GM21723 (cell line): ENCODE results near the gene DNAAF1.

Experiments
- ATAC-seq: cut with Tn5 transposase; IDR thresholded peaks from one replicate; pipeline ENCODE4 v1.9.1; 2021; ENCODE audit warnings: mild to moderate bottlenecking, moderate library complexity; ENCODE audit not compliant: unreplicated experiment

Gene DNAAF1

DNA sequence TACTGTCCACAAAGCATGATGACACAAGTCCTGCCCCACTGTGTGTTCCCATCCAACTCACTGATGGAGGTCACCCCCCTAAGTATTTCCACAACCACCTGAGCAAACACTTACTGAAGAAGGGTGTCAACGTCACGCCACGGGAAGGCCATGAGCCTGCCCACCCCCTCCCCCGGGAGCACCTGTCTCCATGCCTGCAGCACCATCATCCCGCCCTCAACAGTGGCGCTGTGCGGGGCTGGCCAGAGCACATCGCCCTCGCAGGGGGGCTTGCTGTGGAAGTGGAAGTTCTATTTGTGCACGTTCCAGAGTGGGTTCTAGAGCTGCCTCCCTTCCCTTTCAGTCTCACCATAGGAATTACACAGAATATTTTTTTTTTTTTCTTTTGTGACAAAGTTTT is 24.1 kb upstream of the DNAAF1 start:
- no peak for ATAC-seq

DNA sequence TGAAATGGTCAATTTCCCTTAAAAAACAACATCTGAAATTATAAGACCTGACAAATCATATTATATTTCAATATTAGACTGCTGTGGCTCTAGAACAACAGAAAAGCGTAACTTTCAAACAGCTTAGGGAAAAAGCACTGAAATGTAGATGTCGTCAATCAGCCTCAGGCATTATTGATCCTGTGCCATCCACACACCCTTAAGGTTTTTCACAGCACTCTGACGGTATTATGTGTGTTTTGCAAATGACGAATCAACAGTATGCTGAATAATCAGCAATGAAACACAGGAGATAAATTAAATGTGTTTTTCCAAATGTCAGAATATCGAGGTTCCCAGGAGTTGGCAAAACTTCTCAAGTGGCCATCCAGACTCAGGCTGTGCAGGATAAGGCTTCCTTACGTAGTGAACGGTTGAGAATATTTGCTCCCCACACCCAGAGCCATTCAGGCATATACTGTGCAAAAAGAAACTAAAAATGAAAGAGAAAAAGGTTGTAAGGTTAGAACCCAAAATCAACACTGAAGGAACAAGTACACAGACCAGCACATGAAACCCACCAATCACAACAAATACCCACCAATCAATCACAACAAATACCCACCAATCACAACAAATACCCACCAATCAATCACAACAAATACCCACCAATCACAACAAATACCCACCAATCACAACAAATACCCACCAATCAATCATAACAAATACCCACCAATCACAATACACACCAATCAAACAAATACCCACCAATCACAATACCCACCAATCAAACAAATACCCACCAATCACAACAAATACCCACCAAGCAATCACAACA is 20.6 kb upstream of the DNAAF1 start:
- no peak for ATAC-seq

DNA sequence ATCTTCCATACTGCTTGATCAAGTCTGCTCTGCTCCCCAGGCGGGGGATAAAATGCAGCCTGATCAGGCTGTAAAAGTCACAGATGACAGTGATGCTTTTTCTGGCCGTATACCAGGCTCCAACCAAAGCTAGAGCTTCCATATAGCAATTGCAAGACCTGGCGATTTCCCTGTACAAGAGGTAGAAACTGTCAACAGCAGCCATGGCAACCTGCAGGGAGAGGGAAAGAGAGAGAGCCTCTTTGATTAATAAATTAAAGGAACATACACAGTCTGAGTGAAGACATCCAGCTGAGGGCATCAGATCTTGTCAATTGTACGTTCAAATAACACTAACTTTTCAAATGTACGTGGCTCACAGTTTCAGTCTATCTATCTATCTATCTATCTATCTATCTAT is 14.0 kb upstream of the DNAAF1 start:
- ATAC-seq = no peak

DNA sequence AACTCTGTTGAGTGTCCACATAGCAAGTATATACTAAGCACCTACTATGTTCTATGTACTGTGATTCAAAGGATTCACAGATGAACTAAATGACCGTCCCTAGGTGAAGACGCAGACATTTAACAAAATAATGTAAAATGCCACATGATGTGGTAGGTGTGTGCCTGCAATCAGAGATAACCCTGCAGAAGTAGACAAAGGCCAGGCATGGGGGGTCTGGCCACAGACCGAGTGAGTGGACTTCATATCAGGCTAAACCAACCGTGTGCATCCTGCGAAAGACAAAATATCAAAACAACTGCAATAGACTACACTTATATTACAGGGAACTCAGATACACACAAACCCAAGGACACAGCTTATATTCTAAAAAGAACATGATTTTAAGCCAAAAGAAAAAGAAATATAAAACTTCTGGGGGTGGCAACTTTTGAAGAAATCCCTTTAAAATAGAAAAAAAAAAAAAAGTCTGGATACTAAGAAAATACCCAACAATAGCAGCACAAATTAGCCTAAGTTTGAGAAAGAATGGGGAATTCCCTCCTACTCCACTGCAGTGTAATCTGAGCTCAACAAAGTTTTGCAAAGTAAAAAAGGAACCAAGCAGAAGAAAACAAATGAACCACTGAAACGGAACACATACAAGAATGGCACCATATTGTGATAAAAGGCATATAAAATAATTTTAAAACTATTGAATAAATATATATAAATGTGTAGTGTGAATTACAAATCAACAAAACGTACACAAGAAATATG is 12.4 kb upstream of the DNAAF1 start:
- no peak for ATAC-seq

DNA sequence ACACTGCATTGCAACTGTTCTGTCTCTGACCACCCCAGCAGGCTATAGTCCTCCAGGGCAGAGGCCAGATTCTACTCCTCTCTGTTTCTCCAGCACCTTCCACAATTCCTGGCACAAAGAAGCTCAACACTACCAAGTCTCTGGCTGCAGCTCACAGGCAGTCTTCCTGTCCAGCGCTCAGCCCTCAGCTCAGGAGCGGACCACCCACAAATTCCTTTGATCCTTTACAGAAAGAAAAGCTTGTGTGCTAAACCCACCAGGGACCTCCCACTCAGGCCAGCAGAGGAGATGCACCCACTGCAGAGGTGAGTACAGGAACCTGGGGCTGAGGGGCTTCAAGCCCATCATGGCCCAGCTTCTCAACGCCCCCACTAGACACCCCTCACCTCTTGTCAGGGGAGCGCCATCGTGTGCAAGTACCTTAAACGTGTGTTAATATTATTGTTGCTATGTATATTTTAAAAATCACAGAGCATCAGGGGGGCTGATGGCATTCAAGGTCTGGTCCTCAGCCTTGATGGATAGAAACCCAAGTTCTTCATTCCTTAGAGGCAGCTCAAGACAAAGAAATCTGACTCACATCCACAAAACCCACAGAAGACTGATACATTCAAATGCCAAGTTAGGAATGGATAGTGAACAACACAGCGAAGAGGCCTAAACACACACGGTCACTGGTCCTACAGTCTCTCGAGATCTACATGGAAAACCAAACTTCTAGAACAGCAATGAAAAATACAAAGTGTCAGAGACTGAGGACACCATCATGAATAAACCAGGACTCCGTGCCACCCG is 8.6 kb upstream of the DNAAF1 start:
- ATAC-seq = no peak

DNA sequence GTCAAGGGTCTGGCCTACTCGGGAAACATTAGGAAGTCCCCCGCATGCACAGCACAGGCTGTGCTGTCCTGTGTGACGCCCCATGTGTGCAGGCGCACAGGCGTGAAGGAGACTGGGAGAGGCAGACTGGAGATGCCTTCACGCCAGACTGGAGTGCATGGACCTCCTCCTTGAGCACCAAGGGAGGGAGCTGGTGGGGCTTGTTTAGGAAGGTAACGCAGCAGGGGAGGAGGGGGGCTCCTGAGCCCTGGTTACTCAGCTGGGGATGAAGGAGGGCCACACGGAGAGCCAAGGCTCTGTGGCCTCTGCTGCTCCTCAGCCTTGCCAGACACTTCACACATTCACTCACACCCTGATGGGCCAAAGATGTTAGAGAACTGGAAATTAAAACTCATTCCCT is 7.8 kb upstream of the DNAAF1 start:
- no peak for ATAC-seq

DNA sequence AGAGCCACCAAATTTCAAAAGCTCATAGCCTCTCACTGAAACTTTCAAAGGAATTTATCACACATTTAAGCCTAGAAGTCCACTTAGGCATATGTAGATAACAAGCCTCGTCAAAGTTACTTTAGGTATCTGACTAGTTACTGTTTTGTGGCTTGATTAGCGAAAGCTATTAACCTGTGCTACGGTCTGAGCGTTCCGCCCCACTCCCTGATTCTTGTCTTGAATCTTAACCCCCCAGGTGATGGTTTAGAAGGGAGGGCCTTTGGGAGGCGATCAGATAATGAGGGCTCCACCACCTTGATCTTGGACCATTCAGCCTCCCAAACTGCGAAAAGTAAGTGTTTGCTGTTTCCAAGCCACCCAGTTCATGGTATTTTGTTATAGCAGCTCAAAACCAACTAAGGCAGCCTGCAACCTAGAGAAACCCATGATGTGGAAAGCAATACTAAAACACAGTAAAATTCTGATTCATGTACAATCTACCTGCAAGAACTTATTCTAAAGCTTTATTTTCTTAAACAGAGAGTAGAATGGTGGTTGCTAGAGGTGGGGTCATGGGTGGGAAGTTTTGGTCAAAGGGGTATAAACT is 7.2 kb upstream of the DNAAF1 start:
- ATAC-seq = no peak

DNA sequence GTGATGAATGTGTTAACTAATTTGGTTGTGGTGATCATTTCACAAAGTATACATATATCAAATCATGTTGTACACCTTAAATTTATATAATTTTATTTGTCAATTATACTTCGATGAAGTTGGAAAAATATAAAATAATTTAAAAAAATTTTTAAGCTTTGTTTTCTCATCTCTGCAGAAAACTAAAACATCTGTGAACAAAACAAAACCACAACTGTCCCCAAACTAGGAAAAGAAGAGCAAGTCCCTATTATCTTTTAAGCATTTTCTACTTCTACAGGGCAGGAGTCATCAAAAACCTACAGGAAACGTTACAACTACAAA is 6.6 kb upstream of the DNAAF1 start:
- ATAC-seq = no peak

DNA sequence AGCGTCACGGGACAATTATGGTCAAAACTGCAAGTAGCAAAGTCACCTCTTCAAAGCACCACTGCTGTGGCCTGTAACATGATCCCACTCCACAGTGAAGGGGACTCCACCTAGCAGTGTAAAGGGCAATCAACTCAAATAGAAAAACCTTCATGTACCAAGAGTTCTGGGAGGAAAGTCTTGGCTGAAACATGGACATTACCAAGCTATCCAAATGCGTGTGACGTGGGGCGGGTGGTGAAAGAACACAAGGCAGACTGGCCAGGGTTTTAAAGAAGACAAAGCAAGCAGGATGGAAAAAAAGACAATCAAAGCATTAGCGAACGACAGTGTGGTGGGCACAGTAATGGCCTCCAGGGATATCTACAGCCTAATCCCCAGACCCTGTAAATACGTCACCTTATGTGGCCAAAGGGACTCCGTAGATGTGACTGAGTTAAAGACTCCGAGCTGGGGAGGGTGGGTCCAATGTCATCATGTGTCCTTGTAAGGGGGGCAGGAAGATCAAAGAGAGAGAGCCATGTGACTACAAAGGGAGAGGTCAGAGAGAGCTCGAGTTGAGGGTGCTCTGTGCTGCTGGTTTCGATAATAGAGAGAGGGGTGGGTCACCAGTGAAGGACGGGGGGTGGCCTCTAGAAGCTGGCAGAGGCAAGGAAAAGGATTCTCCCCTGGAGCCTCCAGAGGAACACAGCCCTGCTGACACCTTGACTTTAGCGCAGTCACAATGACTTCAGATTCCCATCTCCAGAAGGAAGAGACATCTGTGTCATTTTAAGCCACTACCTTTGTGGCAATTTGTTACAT is 6.1 kb upstream of the DNAAF1 start:
- ATAC-seq = peak; percentile 75

DNA sequence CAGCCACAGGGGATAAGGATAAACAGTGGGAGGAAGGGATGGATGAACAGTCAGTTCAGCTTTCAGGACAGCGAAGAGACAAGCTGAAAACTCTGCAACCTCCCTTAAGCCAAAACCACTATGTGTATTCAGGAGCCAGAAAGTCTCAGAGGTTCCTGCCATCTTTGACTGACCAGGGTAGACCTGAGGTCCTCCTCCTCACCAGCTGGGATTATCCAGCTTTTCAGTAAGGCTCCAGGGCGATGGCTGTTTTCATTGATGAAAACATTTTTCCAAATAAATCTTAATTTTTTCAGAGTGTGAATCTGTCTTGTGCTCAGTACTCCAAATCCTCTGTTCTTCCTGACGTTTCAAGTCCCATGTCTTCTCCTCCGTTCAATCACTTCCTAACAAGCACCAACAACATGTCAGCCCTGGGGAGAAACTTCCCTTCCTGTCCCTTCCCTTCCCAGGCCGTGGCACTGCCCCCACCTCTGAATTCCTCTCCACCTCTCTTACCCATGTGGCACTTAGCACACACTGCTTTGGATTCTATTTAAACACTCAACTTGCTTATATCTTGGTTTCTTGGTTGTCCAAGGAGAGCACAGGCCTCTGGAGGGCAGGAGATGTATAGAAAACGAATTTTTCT is 5.4 kb upstream of the DNAAF1 start:
- ATAC-seq = no peak

DNA sequence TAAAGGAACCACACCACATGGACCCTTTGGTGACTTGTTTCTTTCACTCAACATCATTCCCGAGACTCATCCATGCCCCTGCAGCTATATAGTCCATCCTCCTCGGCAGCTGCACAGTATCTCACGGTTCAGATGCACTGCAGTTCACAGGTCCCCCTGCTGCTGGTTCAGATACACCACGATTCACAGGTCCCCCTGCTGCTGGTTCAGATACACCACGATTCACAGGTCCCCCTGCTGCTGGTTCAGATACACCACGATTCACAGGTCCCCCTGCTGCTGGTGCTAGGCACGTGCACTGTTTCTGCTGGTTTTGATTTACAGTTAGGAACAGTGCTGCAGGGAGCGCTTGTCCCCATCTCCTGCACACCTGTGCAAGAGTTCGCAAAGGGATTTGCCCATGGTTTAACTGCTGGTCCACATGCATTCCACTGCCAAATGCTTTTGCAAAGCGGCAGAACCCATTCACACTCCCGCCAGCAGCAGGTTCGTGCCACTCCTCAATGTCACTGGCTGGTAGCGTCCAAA is 3.9 kb upstream of the DNAAF1 start:
- ATAC-seq = no peak

DNA sequence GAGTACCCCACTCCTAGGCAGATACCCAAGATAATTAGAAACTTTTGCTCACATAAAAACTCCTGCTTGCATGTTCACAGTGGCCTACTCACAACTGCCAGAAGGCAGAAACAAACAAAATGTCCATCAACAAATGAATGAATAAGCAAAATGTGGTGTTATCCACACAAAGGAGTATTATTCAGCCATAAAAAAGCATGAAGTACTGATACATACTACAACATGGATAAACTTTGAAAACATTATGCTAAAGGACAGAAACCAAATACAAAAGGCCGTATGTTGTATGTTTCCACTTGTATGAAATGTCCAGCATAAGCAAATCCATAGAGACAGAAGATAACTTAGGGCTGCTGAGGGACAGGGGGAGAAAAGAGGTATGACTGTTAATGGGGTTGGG is 2.0 kb upstream of the DNAAF1 start:
- ATAC-seq = no peak

DNA sequence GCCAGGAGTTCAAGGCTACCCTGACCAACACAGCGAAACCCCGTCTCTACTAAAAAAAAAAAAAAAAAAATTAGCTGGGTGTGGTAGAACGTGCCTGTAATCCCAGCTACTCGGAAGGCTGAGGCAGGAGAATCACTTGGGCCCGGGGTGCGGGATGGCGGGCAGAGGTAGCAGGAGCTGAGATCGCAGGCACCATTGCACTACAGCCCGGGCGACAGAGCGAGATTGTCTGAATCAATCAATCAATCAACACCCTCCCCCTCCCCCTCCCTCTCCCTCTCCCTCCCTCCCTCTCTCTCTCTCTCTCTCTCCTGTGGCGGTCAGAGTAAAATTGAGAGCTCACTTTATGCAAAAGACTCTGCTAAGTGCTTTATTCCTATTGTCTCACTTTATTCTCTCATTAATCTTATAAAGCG is 1.3 kb upstream of the DNAAF1 start:
- no peak for ATAC-seq

DNA sequence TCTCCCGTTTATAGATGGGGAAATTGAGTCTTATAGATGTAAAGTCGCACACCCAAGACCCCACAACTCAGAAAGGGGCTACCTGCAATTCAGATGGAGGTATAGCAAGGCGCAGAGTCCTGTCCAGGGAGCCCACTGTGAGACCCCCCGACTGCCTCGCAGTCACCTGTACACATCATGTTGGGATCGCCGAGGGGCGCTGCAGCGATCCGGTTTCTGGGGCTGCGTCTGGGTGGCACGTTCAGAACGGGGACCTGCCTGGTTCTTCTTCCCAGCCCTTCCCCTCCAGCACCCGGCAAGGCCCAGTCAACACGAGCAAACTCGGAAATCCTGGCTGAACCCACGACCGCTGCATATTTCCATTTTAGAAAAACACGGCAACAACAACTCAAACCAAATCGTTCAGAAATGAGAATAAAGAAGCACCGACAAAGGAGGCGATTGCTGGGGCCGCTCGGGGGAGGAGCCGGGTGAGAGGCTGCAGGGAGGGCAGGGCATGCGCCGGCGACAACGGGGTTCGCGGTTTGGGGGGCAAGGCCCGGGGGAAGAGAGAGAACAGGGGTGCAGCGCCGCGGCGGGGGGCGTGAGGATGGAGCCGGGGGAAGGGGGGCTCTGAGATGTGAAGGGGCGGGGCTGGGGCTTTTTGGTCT is 774 bp upstream of the DNAAF1 start:
- no peak for ATAC-seq

DNA sequence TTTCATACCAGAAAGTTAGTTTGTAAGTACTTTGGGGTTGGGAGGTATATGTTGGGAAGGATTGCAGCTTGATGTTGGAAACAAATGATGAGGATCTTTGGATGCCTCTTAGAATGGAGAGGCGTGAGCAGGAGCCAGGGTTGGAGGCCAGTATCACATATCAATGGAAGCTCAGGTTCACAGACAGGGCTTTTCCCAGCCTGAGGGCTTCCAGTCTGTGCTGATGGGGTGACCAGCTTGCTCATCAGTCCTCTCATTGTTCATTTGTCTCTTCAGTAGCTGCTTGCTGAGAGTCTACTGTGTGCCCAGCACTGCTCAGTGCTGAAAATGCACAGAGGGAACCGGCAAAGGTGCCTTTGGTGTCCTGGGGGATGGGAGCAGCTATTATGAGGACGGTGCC is 5.8 kb downstream of the DNAAF1 start:
- no peak for ATAC-seq

DNA sequence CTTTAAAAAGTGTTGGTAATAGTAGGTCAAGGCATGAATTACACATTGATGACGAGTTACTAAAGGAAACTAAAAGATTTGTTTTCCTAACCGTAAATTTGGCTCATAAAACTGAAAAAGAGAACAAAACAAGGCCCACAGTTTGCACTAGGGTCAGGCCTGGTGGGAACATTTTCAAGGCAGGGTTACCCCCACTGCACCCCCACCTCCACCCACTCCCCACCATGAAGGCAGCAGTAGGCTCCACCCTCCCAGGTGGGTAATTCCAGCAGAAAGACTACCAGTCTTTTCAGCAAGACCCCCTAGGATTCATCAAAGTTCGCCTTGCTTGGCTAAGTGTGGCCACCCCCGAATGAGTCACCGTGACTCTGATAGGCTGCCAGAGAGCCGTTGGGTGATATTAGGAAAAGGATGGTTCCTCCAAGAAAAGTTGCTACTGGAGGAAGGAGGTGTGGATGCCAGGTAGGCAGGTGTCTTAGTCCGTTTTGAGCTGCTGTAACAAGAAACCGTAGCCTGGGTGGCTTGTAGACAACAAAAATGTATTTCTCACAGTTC is 8.6 kb downstream of the DNAAF1 start:
- no peak for ATAC-seq

DNA sequence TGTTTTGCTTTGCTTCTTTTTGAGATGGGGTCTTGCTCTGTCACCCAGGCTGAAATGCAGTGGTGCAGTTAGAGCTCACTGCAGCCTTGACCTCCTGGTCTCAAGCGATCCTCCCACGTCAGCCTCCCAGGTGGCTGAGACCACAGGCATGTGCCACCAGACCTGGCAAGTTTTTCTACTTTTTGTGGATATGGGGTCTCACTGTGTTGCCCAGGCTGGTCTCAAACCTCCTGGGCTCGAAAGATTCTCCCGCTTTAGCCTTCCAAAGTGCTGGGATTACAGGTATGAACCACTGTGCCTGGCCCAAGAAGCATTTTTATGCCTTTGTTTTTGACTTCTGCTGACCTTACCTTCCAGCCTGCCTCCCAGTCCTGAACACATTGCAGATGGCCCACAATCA is 10.1 kb downstream of the DNAAF1 start:
- no peak for ATAC-seq

DNA sequence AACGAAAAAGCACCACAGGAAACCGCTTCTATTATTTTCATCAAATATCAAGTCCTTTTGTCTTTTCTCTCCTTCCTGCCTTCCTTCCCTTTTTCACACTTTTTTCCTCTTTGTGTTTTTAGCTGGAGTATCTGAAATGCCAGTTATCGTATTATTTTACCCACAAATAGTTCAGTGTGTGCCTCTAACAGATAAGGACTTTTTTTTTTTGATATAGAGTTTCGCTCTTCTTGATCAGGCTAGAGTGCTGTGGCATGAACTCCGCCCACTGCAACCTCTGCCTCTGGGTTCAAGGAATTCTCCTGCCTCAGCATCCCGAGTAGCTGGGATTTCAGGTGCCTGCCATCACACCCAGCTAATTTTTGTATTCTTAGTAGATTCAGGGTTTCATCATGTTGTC is 10.7 kb downstream of the DNAAF1 start:
- no peak for ATAC-seq

DNA sequence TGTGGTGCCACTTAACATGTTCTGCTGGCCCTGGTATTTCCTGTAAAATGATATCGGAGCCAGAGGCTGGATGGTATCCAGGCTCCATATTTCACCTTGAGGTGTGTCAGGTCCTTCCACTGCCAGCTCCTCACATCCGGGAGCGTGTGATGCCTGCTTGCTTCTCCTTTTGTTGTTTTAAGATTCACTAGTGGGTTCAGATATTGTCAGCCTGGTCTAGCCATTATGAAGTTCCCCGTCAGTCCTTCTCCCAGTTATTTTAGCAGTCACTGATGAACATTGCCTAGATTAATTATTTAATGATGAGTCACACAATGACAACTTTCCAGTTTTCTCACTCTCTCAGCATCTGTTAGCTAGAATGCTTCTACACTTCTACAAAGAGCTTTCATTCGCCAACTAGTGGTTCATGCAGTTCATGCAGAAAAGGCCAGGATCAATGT is 11.3 kb downstream of the DNAAF1 start:
- no peak for ATAC-seq
